Activated effector memory CD4-positive, alpha-beta T cell treated with Interleukin-2 at 50 U/mL for 16 hours (primary cell): ENCODE results near the gene ARIH1.
A peak's percentile ranks its signal among the peaks of the same experiment; 100 is the strongest.
"Not testable (repeated sequence)": the region's sequence is repeated elsewhere in the genome, so short reads cannot be mapped to it uniquely, and the experiment has no call there.

Source experiments
- DNase-seq: peaks from one replicate; pipeline ENCODE4 v3.0.0-alpha.2; 2020

ARIH1 gene

DNA sequence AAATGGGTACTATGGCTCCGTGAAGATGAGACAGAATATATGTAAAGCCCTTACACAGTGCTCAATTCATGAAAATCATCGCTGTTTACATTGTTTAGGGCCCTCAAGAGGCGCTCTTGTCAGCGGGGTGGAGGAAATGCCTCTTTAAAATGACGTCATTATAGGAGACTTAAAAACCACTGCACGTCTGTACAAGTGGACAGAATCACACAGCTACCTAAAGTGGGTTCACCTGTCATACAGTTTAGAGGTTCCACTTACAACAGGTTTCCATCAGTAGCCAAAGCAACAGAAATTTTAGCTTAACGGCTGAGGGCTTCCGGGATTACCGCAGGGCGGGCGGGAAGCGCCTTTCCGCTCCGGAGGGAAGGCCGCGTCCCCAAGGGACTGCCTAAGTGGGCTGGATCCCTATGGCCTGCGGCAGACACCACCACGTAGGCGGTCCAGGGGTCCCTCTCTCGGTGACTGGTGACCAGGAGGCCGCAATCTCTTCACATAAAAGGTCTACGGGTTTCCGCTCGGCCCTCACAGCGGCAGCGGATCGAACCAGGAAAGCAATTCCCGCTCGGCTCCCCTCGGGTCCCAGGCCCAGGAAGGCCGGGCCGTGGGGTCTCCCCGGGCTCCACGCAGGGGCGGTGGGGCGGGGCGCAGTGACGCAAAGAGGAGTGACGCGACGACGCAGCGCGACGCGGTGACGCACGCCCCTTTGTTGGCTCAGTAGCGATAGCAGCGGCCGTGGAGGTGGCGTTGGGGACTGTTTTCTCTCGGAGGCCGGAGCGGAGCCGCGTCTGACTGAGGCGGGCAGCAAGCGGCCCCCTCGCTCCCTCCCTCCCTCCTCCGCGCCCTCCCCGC lies at the start of gene ARIH1:
Gene ARIH1, plus strand, starts transcription at position 717 of the 852 bp plus-strand sequence. CDS start 310 bp downstream, outside the sequence.
- DNase-seq: peak; percentile 94

DNA sequence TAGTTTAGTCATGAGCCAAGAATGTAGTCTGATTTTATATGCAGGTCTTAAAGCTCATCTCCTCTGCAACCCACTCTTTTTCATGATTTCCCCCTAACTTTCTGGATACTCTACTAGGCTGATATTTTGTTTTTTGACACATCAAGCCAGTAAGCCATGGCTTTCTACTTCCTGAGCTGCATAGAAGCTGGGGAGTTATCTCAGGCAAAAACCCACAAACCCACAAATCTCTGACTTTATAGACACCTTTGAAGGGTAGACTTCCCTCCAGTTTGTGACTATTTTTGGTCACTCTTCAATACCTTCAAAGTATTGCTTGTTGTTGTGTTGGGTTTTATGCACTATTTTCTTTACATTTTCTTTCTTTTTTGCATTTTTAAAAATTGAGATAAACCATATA lies 47.4 kb upstream of the ARIH1 start:
- DNase-seq: no peak

- DNase-seq: no peak
Measured at GRCh38 chr15:72437650-72438316, 36.3 kb upstream of the ARIH1 start.

- not testable (repeated sequence) for DNase-seq
Measured at GRCh38 chr15:72442848-72443247, 31.3 kb upstream of the ARIH1 start.

GRCh38 chr15:72445426-72445825 lies 28.7 kb upstream of the ARIH1 start:
- no peak for DNase-seq

GRCh38 chr15:72450805-72451204 lies 23.3 kb upstream of the ARIH1 start:
- DNase-seq: no peak

- DNase-seq: no peak
Measured at GRCh38 chr15:72451224-72451623, 22.9 kb upstream of the ARIH1 start.

DNA sequence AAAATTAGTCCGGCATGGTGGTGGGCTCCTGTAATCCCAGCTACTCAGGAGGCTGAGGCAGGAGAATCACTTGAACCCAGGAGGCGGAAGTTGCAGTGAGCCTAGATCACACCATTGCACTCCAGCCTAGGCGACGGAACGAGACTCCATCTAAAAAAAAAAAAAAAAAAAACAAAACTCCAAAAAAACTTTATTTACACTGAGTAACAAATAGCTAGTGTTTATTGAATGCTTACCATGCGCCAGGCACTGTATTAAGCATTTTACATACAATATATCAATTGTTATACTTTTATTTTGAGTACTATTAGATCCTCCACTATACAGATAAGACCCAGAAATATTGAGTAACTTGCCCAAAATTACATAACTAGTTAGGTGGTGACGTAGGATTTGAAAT lies 17.4 kb upstream of the ARIH1 start:
- DNase-seq: no peak

GRCh38 chr15:72460402-72460801 lies 13.7 kb upstream of the ARIH1 start:
- DNase-seq: no peak

GRCh38 chr15:72463702-72464101 lies 10.4 kb upstream of the ARIH1 start:
- DNase-seq: no peak

DNA sequence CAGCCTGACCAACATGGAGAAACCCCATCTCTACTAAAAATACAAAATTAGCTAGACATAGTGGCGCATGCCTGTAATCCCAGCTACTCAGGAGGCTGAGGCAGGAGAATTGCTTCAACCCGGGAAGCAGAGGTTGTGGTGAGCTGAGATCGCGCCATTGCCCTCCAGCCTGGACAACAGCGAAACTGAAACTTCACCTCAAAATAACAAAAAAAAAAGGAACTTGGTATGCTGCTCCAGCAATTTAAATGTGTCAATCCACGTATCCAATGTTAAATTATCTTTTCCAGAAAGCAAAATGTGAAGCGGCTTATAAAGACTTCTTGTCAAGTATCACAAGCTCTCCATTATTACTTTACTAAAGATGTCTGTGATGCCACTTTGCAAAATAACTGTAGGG lies 9.9 kb upstream of the ARIH1 start:
- DNase-seq: no peak

DNA sequence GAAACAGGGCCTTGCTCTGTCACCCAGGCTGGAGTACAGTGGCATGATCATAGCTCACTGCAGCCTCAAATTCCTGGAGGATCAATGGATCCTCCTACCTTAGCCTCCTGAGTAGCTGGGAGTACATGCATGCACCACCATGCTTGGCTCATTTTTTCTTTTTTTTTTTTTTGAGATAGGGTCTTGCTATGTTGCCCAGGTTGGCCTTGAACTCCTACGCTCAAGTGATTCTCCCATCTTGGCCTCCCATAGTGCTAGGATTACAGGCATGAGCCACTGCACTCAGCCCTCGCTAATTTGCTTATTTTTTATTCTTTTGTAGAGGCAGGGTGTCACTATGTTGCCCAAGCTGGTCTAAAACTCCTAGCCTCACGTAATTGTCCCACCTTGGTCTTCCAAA lies 6.0 kb upstream of the ARIH1 start:
- no peak for DNase-seq

DNA sequence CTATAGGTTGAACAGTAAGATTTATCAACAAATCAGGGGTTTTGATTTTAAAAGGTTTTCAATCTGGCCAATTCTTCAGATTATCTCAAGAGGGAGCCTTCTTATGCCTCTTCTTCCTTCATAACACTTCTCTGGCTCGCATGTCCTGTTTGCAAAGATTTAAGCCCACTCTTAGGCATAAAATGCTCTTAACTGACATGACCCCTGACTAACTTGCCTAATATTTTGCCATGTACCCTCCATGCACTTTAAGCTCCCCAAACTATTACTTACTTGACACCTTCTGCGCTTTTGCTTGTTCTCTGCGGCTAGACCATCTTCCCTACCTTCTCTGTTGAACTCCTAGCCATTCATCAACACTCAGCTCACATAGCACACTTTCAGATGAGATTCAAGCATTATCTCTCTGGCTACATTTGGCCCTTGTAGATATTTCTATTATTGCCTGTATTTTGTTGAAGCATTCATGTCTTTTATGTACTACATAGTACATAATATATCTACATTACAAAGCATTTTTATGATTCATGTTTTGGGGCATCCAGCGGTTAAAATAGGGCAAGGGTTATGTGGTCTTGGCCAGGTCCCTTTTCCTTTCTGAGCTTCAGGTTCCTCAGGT lies 1.0 kb upstream of the ARIH1 start:
- DNase-seq: no peak

GRCh38 chr15:72474466-72474911 lies 359 bp downstream of the ARIH1 start:
- DNase-seq: no peak

DNA sequence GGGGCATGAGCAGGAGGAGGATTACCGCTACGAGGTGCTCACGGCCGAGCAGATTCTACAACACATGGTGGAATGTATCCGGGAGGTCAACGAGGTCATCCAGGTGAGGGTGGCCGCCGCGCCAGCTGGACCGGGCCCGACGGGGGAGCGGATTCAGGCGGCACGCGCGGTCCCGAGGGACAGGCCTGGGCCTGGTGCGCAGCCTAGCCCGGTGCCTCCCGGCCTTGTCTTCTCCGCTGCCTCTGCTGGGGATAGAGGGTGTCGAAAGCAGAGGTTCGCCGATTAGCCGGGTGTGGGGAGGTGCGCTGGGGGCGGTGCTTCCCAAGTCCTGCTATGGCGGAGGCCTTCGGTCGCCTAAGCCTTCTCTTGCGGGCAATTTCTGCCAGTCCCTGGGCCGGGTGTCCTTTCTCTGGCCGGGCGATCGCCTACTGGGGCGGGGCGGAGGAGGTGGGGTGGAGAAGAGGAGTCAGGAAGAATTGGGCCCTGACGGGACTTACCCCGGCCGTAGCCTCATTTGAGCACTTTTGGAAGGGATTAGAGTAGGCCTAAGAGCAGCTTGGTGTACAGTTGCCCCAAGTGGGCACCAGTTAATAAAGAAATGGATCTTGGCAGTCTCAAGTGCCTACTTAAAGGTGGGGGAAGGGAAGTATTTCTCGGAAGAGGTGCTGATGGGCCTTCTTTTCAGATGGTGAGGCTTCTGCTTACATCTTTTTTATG lies 940 bp downstream of the ARIH1 start:
- peak; percentile 74 for DNase-seq

DNA sequence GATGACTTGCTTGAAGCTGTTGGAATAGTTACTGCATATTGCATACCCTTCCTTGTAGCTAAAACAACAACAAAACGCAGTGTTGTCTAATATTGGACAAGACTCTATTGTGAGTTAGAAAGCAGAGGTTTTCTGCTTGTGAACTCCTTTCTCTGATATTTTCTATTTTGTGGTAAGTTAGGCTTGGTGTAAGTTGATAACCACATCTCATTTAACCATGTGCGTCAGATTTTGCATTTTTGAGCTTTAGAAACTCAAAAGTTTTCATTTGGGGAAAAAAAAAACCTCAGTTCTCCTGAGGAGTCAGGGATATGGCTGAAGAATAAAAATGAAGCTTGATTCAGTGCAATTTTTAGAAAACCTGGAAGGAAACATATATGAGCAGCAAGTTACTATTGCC lies 1.5 kb downstream of the ARIH1 start:
- no peak for DNase-seq

DNA sequence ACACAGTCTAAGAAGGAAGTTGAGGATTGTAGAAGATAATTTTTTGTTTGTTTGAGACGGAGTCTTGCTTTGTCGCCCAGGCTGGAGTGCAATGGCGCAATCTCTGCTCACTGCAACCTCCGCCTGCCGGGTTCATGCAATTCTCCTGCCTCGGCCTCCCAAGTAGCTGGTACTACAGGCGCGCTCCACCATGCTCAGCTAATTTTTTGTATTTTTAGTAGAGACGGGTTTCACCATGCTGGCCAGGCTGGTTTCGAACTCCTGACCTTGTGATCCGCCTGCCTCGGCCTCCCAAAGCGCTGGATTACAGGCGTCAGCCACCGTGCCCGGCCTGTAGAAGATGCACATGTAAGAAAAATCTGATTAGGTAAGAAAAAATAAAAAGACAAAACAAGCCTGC lies 2.2 kb downstream of the ARIH1 start:
- DNase-seq: not testable (repeated sequence)

DNA sequence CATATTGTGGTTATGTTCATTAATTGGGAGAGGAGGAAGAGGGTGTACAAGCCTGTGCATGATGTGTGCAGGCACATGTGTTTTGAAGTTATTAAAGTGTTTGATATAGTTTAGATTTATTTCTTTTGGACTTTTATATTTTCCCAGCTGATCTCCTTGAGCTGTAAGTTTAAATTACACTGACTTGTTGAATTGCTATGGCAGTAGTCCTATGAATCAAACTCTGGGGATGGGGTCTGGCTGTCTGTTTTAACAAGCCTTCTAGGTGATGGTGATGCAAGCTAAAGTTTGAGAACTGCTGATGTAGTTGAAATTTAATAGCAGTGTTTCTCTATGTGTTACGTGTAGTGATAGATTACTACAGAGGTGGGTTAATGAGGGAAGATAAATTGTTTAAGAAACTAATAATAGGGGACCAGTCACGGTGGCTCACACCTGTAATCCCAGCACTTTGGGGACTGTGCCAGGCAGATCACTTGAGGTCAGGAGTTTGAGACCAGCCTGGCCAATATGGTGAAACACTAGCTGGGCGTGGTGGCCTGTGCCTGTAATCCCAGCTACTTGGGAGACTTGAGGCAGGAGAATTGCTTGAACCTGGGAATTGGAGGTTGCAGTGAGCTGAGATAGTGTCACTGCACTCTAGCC lies 7.0 kb downstream of the ARIH1 start:
- no peak for DNase-seq

GRCh38 chr15:72482275-72482674 lies 8.1 kb downstream of the ARIH1 start:
- no peak for DNase-seq

DNA sequence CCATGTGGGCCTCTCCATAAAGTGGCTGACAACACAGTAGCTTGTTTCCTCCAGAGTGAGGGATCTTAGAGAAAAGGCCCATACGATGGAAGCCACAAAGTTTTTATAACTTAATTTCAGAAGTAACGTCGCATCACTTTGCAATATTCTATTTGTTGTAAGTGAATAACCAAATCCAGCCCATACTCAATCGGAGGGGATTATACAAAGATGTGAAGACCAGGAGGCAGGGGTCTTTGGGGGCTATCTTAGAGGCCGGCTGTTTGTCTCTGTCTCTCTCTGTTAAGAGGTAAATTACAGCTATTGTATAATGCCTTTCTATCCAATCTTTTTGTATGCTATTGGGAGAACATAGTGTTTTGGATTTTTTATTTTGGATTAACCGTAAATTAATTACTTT lies 9.1 kb downstream of the ARIH1 start:
- no peak for DNase-seq

DNA sequence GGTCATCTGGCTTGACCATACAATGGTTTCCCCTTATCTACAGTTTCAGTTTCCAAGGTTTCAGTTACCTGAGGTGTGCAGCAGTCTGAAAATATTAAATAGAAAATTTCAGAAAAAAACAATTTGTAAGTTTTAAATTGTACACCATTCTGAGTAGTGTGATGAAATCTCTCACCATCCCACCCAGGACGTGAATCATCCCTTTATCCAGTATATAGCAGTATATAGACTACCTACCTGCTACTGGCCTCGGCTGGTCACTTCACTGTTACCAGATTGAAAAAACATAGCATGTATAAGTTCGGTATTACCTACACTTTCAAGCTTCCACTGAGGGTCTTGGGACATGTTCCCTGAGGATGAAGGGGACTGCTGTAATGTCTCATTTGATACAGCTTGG lies 12.0 kb downstream of the ARIH1 start:
- DNase-seq: no peak

- DNase-seq: no peak
Measured at GRCh38 chr15:72487070-72487797, 13.1 kb downstream of the ARIH1 start.
